Measurements from ENCODE around the gene CNGA1.

GRCh38 chr4:47914926-47915237, 101.6 kb downstream of the CNGA1 start:
- TF ChIP-seq, protein P1, sequence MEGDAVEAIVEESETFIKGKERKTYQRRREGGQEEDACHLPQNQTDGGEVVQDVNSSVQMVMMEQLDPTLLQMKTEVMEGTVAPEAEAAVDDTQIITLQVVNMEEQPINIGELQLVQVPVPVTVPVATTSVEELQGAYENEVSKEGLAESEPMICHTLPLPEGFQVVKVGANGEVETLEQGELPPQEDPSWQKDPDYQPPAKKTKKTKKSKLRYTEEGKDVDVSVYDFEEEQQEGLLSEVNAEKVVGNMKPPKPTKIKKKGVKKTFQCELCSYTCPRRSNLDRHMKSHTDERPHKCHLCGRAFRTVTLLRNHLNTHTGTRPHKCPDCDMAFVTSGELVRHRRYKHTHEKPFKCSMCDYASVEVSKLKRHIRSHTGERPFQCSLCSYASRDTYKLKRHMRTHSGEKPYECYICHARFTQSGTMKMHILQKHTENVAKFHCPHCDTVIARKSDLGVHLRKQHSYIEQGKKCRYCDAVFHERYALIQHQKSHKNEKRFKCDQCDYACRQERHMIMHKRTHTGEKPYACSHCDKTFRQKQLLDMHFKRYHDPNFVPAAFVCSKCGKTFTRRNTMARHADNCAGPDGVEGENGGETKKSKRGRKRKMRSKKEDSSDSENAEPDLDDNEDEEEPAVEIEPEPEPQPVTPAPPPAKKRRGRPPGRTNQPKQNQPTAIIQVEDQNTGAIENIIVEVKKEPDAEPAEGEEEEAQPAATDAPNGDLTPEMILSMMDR (IDR thresholded peaks at IDR 0.05) = no peak
- no peak for TF ChIP-seq POLR2A (IDR thresholded peaks at IDR 0.05)
- TF ChIP-seq EP300 (IDR thresholded peaks at IDR 0.05) = no peak

Data from sigmoid colon (tissue), 4 donors.